NCI-H748 (cell line): ENCODE results near the gene TMEM45B.

Experiments
- DNase-seq: peaks from one replicate; lab custom pipeline; 2025; ENCODE audit not compliant: unreplicated experiment; lab: John Stamatoyannopoulos, UW

Gene TMEM45B

GRCh38 chr11:129896062-129896461 lies 80.4 kb downstream of the TMEM45B start:
- DNase-seq = no peak

DNA sequence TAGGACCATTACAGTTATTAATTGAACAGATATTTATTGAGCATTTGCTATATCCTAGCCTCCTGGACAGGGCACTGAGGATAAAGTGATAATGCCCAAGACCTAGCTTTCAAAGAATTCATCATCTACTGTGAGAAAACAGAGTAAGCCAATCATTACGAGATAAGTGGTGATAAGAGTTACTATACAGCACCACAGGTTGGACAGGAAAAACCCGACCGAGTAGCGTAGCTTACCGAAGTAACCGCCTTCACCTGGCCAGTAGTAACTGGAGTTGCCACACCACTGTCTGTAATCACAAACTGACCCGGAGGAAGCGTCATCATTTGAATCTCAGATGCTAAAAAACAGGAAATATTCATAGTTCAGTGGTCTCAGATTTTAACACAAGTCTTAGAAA lies 89.8 kb downstream of the TMEM45B start:
- DNase-seq = no peak
